ENCODE measurements around the gene CCDC66. TPM values are rescaled to one million over a fixed set of nuclear protein-coding genes. Genes with fewer than 3 reads are reported as not detected.
A peak's percentile ranks its signal among the peaks of the same experiment; 100 is the strongest.

CCDC66 gene
- total and polyA plus RNA-seq, 2 experiments from 2014 or later = 26.9 to 50.3 TPM

DNA sequence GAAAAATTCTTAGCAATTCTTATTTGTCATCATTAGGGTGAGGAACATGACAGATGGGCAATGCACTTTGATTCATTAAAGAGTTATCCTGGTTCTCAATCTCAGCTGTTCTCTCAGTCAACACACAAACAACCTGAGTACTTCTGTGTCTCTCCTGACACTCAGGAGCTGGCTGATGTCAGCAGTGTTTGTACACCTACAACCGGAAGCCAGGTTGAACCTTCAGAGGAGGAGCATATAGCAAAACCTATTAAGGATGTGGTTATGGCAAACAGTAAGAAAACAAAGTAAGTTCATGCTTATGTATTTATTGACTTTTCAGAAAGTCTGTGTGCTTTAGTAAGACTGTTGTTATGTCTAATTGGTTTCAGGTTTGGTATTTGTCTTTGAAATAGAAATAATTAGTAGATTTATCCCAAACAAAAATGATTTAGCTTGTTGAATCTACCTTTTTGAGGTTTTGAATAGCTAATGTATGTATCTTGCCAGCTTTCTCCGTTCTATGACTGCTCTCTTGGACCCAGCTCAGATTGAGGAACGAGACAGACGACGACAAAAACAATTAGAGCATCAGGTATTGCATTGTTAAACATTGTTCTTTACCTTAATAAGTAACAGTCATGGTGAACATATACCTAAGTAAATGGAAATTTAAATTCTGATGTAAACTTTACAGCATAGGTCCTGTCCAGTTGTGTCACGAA is 36.6 kb downstream of the CCDC66 start:
- no peaks in the 10 kb centered on the region for H3K27me3 ChIP-seq (ENCODE audit: insufficient read depth)
- no peak overlapping the region for H2AFZ ChIP-seq
- no peak overlapping the region for H3K4me3 Mint-ChIP-seq
- no peak for ATAC-seq
- no peak overlapping the region for H3K4me3 ChIP-seq
- no peaks in the 10 kb centered on the region for H3K4me1 ChIP-seq (ENCODE audit: insufficient read depth)
- no peaks in the 10 kb centered on the region for H3K9me3 Mint-ChIP-seq
- H3K36me3 Mint-ChIP-seq (ENCODE audit: low read depth) = peaks cover 47% of the 10 kb centered on the region; the same call in 2 of the 3 replicates
- H4K20me1 ChIP-seq (replicated peaks; ENCODE audit: insufficient read depth) = no peaks in the 10 kb centered on the region; the same call in 1 of the 2 replicates
- H3K36me3 ChIP-seq (ENCODE audit: insufficient read depth) = no peaks in the 10 kb centered on the region; the same call in 1 of the 2 replicates
- H3K4me2 ChIP-seq = no peak overlapping the region
- peaks cover 16% of the 10 kb centered on the region for H3K4me1 Mint-ChIP-seq
- TF ChIP-seq POLR2AphosphoS5 (IDR thresholded peaks at IDR 0.05; ENCODE audit: low read depth) (no peak), ZNF331 (CRISPR knock-in tag; IDR thresholded peaks at IDR 0.05; ENCODE audit: low read depth) (no peak), NANOG (IDR thresholded peaks at IDR 0.05; ENCODE audit: borderline replicate concordance) (no peak), EZH2phosphoT487 (IDR thresholded peaks at IDR 0.05; ENCODE audit: unreplicated experiment) (no peak)
- TF ChIP-seq, protein P1, sequence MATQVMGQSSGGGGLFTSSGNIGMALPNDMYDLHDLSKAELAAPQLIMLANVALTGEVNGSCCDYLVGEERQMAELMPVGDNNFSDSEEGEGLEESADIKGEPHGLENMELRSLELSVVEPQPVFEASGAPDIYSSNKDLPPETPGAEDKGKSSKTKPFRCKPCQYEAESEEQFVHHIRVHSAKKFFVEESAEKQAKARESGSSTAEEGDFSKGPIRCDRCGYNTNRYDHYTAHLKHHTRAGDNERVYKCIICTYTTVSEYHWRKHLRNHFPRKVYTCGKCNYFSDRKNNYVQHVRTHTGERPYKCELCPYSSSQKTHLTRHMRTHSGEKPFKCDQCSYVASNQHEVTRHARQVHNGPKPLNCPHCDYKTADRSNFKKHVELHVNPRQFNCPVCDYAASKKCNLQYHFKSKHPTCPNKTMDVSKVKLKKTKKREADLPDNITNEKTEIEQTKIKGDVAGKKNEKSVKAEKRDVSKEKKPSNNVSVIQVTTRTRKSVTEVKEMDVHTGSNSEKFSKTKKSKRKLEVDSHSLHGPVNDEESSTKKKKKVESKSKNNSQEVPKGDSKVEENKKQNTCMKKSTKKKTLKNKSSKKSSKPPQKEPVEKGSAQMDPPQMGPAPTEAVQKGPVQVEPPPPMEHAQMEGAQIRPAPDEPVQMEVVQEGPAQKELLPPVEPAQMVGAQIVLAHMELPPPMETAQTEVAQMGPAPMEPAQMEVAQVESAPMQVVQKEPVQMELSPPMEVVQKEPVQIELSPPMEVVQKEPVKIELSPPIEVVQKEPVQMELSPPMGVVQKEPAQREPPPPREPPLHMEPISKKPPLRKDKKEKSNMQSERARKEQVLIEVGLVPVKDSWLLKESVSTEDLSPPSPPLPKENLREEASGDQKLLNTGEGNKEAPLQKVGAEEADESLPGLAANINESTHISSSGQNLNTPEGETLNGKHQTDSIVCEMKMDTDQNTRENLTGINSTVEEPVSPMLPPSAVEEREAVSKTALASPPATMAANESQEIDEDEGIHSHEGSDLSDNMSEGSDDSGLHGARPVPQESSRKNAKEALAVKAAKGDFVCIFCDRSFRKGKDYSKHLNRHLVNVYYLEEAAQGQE (IDR thresholded peaks at IDR 0.05; ENCODE audit: unreplicated experiment) = no peak
- TF ChIP-seq, protein P2, sequence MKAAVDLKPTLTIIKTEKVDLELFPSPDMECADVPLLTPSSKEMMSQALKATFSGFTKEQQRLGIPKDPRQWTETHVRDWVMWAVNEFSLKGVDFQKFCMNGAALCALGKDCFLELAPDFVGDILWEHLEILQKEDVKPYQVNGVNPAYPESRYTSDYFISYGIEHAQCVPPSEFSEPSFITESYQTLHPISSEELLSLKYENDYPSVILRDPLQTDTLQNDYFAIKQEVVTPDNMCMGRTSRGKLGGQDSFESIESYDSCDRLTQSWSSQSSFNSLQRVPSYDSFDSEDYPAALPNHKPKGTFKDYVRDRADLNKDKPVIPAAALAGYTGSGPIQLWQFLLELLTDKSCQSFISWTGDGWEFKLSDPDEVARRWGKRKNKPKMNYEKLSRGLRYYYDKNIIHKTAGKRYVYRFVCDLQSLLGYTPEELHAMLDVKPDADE (IDR thresholded peaks at IDR 0.05) = no peak
- no peak for DNase-seq (ENCODE audit: low spot score)
- no peak overlapping the region for H3K27ac ChIP-seq (ENCODE audit: low read depth)
- H3K79me2 ChIP-seq (replicated peaks; ENCODE audit: insufficient read depth) = peaks cover 14% of the 10 kb centered on the region
- no peaks in the 10 kb centered on the region for H3K9me2 ChIP-seq (ENCODE audit: insufficient read depth)
- peaks cover 5% of the 10 kb centered on the region for H3K27me3 Mint-ChIP-seq (ENCODE audit: insufficient read depth, low read depth, poor library complexity)
- H3K27ac Mint-ChIP-seq = no peak overlapping the region
- no peaks in the 10 kb centered on the region for H3F3A ChIP-seq (replicated peaks; ENCODE audit: low read depth)

DNA sequence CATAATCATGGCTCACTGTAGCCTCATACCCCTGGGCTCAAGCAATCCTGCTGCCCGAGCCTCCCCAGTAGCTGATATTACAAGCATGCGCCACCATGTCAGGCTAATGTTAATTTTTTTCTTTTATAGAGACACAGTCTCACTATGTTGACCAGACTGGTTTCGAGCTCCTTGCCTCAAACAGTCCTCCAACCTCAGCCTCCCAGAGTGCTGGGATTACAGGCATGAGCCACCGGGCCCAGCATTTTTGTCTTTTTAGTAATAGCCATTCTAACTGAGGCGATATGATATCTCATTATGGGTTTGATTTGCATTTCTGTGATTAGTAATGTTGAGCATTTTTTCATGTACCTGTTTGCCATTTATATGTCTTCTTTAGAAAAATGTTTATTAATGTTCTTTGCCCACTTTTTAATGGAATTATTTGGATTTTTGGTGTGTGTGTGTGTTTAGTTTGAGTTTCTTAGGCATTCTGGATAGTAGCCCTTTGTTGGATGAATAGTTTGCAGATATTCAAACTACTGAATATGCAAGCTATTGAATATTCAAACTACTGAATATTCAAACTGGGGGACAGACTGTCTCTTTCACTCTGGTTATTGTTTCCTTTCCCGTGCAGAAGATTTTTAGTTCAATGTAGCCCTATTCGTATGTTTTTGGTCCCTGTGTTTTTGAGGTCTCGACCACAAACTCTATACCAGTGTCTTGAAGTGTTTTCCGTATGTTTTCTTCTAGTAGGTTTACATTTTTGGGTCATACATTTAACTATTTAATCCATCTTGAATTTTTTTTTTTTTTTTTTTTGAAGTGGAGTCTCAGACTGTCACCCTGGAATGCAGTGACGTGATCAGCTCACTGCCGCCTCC is 39.2 kb downstream of the CCDC66 start:
- Histone ChIP-seq H3K4me3 (no peak overlapping the region), H3F3A (replicated peaks; ENCODE audit: low read depth) (no peaks in the 10 kb centered on the region), H3K9me2 (ENCODE audit: insufficient read depth) (no peaks in the 10 kb centered on the region), H3K27ac (ENCODE audit: low read depth) (no peak overlapping the region), H3K4me2 (no peak overlapping the region), H4K20me1 (replicated peaks; ENCODE audit: insufficient read depth) (peaks cover 3% of the 10 kb centered on the region), H3K4me1 (ENCODE audit: insufficient read depth) (no peaks in the 10 kb centered on the region), H3K36me3 (ENCODE audit: insufficient read depth) (peaks cover 3% of the 10 kb centered on the region), H3K27me3 (ENCODE audit: insufficient read depth) (no peaks in the 10 kb centered on the region), H2AFZ (no peak overlapping the region), H3K79me2 (replicated peaks; ENCODE audit: insufficient read depth) (peaks cover 37% of the 10 kb centered on the region)
- Mint-ChIP-seq H3K27ac (peak overlapping the region; percentile 4; the same call in 1 of the 2 replicates), H3K4me3 (no peak overlapping the region), H3K9me3 (peaks cover 10% of the 10 kb centered on the region), H3K36me3 (ENCODE audit: low read depth) (peaks cover 73% of the 10 kb centered on the region; the same call in 2 of the 3 replicates), H3K4me1 (peaks cover 2% of the 10 kb centered on the region; the same call in 2 of the 3 replicates), H3K27me3 (ENCODE audit: insufficient read depth, low read depth, poor library complexity) (no peaks in the 10 kb centered on the region)
- DNase-seq (ENCODE audit: low spot score) (no peak), ATAC-seq (no peak)
- TF ChIP-seq ZNF331 (CRISPR knock-in tag; IDR thresholded peaks at IDR 0.05; ENCODE audit: low read depth) (no peak), CREB1 (CRISPR knock-in tag; IDR thresholded peaks at IDR 0.05; ENCODE audit: low read depth) (no peak)
- TF ChIP-seq, protein P3, sequence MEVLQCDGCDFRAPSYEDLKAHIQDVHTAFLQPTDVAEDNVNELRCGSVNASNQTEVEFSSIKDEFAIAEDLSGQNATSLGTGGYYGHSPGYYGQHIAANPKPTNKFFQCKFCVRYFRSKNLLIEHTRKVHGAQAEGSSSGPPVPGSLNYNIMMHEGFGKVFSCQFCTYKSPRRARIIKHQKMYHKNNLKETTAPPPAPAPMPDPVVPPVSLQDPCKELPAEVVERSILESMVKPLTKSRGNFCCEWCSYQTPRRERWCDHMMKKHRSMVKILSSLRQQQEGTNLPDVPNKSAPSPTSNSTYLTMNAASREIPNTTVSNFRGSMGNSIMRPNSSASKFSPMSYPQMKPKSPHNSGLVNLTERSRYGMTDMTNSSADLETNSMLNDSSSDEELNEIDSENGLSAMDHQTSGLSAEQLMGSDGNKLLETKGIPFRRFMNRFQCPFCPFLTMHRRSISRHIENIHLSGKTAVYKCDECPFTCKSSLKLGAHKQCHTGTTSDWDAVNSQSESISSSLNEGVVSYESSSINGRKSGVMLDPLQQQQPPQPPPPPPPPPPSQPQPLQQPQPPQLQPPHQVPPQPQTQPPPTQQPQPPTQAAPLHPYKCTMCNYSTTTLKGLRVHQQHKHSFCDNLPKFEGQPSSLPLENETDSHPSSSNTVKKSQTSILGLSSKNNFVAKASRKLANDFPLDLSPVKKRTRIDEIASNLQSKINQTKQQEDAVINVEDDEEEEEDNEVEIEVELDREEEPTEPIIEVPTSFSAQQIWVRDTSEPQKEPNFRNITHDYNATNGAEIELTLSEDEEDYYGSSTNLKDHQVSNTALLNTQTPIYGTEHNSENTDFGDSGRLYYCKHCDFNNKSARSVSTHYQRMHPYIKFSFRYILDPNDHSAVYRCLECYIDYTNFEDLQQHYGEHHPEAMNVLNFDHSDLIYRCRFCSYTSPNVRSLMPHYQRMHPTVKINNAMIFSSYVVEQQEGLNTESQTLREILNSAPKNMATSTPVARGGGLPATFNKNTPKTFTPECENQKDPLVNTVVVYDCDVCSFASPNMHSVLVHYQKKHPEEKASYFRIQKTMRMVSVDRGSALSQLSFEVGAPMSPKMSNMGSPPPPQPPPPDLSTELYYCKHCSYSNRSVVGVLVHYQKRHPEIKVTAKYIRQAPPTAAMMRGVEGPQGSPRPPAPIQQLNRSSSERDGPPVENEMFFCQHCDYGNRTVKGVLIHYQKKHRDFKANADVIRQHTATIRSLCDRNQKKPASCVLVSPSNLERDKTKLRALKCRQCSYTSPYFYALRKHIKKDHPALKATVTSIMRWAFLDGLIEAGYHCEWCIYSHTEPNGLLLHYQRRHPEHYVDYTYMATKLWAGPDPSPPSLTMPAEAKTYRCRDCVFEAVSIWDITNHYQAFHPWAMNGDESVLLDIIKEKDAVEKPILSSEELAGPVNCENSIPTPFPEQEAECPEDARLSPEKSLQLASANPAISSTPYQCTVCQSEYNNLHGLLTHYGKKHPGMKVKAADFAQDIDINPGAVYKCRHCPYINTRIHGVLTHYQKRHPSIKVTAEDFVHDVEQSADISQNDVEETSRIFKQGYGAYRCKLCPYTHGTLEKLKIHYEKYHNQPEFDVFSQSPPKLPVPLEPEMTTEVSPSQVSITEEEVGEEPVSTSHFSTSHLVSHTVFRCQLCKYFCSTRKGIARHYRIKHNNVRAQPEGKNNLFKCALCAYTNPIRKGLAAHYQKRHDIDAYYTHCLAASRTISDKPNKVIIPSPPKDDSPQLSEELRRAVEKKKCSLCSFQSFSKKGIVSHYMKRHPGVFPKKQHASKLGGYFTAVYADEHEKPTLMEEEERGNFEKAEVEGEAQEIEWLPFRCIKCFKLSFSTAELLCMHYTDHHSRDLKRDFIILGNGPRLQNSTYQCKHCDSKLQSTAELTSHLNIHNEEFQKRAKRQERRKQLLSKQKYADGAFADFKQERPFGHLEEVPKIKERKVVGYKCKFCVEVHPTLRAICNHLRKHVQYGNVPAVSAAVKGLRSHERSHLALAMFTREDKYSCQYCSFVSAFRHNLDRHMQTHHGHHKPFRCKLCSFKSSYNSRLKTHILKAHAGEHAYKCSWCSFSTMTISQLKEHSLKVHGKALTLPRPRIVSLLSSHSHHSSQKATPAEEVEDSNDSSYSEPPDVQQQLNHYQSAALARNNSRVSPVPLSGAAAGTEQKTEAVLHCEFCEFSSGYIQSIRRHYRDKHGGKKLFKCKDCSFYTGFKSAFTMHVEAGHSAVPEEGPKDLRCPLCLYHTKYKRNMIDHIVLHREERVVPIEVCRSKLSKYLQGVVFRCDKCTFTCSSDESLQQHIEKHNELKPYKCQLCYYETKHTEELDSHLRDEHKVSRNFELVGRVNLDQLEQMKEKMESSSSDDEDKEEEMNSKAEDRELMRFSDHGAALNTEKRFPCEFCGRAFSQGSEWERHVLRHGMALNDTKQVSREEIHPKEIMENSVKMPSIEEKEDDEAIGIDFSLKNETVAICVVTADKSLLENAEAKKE (CRISPR knock-in tag; IDR thresholded peaks at IDR 0.05) = no peak
